GM18507 (cell line): Measurements from ENCODE around the gene GFPT2.
A peak's percentile ranks its signal among the peaks of the same experiment; 100 is the strongest.

Experiments
- DNase-seq: peaks from one replicate; pipeline ENCODE4 v3.0.0; 2011; ENCODE audit warnings: low read depth; ENCODE audit not compliant: insufficient read length; ENCODE audit errors: extremely low spot score
- FAIRE-seq: peaks from 2 replicates; lab custom pipeline; 2011; peaks lifted over from hg19 to GRCh38; lab: Jason Lieb, UNC

GFPT2 gene

GRCh38 chr5:180353048-180353979 is at the start of gene GFPT2:
Gene GFPT2, minus strand, starts transcription at chr5:180353336. Its CDS starts 119 bp downstream, at chr5:180353217.
- no peak for FAIRE-seq
- peak; percentile 62 for DNase-seq

- FAIRE-seq (no peak), DNase-seq (no peak)
These were observed 49.6 kb upstream of the GFPT2 start for GRCh38 chr5:180402716-180403115.

- FAIRE-seq (no peak), DNase-seq (no peak)
These were observed 48.2 kb upstream of the GFPT2 start for GRCh38 chr5:180401229-180401907.

GRCh38 chr5:180400416-180400815 is 47.3 kb upstream of the GFPT2 start:
- no peak for FAIRE-seq
- DNase-seq = no peak

GRCh38 chr5:180399401-180400215 is 46.5 kb upstream of the GFPT2 start:
- DNase-seq (no peak), FAIRE-seq (no peak)

GRCh38 chr5:180396926-180397325 is 43.8 kb upstream of the GFPT2 start:
- FAIRE-seq (no peak), DNase-seq (no peak)

- FAIRE-seq = no peak
- DNase-seq = no peak
These were observed 42.6 kb upstream of the GFPT2 start for GRCh38 chr5:180395540-180396274.

GRCh38 chr5:180394031-180394636 is 41.0 kb upstream of the GFPT2 start:
- FAIRE-seq = no peak
- no peak for DNase-seq

GRCh38 chr5:180391276-180391675 is 38.1 kb upstream of the GFPT2 start:
- DNase-seq = no peak
- no peak for FAIRE-seq

GRCh38 chr5:180390441-180391190 is 37.5 kb upstream of the GFPT2 start:
- no peak for DNase-seq
- no peak for FAIRE-seq

- DNase-seq = no peak
These were observed 36.3 kb upstream of the GFPT2 start for GRCh38 chr5:180389252-180390101.

GRCh38 chr5:180387798-180388197 is 34.7 kb upstream of the GFPT2 start:
- DNase-seq = no peak
- no peak for FAIRE-seq

More at GRCh38 chr5:180389252-180390101, 36.3 kb upstream of the GFPT2 start:
- FAIRE-seq = no peak

- DNase-seq (no peak), FAIRE-seq (no peak)
These were observed 29.8 kb upstream of the GFPT2 start for GRCh38 chr5:180382926-180383325.

GRCh38 chr5:180381851-180382480 is 28.8 kb upstream of the GFPT2 start:
- no peak for FAIRE-seq
- DNase-seq = no peak

GRCh38 chr5:180381428-180381827 is 28.3 kb upstream of the GFPT2 start:
- FAIRE-seq (no peak), DNase-seq (no peak)

GRCh38 chr5:180380856-180381255 is 27.7 kb upstream of the GFPT2 start:
- FAIRE-seq (no peak), DNase-seq (no peak)

- no peak for DNase-seq
- no peak for FAIRE-seq
These were observed 27.3 kb upstream of the GFPT2 start for GRCh38 chr5:180380441-180380840.
